GM18517 (cell line): Measurements from ENCODE around the gene LIFR.

Experiments
- ATAC-seq: cut with Tn5 transposase; IDR thresholded peaks from one replicate; pipeline ENCODE4 v1.9.1; 2021; ENCODE audit warnings: mild to moderate bottlenecking, moderate library complexity; ENCODE audit not compliant: unreplicated experiment

LIFR gene

DNA sequence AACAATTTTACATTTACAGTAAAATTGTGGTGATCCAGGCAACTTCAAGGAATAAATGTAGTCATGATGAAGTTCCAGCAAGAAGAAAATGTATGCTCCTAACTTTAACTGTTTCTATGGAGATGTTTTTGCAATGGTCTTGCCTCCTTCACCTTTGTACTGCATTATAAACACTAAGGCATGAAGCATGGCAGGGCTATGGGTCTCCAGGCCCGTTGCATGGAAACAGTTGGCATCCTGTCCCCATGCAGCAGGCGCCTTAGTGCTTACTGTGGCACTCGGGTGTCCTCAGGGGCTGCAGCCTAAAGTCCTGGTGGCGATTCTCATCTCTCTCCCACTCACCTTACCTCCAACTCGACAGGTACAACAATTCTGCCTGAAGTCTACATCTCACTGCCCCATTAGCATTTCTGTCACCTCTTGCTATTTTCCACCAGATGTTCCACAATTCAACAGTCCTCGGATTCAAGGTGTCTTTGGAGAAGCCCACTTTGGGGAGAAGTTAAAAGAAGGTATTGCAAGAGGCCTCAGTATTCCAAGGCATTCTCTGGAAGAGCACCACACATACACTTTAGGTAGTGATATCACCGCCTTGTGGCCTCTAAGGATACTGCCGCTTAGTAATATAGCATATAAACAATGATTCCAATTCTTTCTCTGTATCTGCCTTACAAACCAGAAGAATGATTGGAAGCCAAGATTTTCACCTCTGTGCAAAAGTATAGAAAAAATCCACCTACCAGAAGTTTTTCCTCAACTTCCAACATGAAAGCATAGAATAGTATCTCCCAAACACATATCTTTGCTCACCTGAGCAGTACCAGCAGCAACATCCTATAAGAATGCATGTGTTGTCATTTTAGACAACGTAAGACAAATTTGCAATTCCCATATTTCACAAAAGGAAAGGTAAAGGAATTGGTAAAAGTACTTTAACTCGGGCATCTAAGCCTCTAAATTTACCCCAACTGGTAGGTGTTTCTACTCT lies 5.1 kb downstream of the LIFR start:
- ATAC-seq: no peak

DNA sequence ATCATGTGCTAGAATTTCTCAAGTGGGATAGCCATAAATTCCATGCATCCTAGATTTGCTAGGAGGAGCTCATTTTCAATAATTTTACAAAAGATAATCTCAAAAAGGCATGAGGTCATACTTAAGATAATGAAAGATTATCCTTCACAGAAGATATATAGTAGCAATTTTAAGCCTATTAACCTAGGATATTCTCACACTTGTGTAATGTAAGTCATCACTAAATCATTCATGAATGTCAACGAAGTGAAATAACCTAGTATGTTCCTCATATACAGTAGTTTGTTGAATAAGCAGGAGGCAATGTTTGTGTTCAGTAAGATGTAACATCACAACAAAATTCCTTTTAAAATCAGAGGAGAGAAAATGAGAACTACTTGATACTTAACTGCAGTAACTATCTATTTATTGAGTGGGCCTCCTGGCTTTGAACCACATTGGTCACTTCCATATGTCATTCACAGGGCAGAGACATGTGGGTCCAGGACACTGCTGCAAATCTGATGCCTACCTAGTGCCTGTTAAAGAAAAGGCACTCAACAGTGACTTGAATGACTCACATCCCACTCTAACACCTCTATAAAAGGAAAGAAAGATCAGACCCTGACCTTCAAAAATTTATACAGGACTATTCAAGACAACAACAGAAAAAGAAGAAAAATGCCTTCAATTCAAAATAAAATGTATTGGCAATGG lies 8.2 kb downstream of the LIFR start:
- ATAC-seq: no peak

DNA sequence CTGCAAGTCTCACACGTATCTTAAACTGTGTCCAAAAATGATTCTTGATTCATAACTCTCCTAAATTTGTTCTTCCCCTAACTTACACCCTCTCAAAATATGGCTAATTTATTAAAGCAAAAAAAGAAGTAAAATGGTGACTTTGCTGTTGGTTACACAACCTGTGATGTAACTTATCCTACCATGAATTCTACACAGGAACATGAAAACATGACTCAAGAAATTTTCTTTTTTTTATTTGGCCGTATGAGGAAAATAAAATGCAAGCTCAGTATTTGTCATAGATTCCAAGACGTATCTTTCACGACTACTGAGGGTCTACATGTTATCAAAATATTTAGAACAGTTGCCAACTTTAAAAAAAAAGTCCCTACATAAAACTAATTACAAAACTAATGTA lies 9.2 kb downstream of the LIFR start:
- ATAC-seq: no peak

DNA sequence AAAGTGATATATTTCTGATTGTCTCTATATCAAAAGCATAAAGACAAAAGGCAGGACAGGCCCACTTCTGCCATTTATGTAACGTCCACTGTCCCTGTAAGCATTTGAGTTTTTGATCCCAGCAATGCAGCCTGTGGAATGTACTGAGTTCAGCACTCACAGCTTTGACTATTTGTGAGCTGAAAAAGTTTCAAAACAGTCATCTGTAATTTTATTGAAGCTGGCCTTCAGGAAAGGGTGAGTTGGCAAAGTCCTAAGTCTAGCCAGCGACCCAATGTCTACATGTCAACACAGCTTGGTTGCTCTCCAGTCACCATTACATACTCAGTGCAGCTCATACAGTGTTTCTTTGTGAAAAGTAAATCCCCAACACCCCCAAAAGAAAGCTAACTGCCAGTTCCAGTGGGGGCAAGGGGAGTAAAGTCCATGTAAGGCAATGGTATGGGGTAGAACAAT lies 9.7 kb downstream of the LIFR start:
- ATAC-seq: no peak

DNA sequence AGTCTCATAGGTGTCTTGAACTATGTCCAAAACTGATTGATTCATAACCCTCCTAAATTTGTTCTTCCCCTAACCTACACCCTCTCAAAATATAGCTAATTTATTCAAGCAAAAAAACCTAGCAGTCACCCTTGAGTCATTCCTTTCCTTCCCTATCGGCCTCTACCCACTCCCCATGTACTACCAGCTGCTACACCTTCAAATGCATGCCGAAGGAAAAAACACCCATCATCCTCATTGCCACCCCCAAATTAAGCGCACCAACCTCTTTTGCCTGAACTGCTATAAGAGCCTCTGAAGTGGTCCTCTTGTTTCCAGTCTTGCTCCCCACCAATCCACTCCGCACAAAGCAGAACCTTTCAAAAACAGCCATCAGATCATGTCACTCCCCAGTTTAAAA lies 12.6 kb downstream of the LIFR start:
- no peak for ATAC-seq

DNA sequence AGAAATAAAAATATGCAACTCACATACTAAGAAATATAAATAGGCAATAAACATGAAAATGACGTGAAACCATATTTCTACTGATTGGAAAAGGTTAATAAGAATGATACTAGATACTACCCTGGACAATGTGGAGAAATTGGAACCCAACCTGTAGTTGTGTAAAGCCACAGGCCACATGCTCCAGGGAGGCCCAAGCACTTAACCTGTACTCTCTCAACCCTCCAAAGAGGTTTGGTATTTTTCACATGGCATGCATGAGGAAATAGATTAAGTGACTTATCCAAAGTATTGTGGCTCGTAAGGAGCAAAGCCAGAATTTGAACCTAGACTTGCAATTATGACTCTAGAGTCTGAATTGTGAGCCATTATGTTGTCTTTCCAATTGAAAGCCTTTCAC lies 13.4 kb downstream of the LIFR start:
- no peak for ATAC-seq

DNA sequence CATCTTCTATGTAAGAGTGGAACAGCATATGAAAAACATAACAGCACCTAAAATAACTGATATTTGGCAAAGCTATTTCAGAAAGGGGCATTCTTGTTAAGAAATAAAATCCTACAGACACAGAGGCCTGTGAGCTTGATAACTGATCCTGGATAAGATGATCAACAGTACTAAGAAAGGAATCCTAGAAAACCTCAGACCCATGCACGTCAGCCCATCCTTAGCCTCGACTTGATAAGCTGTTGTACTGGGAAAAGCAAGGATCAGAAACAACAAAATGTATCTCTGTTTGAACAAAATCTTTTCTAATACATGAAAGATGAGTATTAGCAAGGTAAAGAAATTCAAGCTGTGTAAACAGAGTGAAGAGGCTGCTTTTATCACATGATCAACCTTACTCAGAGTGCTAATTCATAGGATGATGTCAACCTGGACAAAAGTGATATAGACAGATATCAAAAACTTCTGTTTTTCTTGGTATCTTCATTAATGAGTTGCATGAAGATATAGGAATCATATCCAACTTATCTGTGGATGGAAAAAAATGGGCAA lies 15.2 kb downstream of the LIFR start:
- no peak for ATAC-seq

DNA sequence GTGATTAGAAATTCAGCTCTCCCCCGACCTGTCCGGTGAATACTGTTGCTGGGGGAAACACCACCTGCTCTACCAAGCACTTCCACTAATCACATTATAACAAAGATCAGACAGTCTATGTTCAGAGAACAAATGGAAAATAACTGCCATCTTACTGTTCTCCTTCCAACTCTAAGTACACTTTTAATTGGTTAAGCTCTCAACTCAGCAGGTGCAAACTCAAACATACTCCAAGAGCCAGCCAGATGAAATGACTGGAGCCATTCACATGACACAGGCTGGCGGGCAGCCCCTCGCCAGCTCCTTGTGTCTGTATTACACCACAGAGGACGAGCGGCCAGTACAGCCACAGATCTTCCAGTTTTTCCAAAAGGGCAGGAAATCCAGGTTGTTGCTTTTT lies 16.1 kb downstream of the LIFR start:
- no peak for ATAC-seq

DNA sequence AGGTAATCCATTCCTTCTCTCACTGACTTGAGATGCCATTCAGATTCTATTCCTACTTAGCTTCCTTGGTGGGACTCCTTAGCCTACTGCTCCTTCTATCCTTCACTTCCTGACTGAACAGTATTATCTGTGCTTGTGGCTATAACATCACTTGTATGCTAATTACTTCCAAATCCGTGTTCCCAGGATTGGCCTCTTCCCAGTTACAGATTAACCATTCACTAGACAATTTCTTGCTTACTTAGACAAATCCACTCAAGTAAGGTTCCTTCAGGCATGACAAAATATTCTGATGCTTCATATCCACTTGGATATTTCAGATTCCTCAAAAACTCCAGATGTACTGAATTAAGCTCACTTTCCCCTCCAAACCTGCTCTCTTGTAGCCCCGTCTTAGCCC lies 18.3 kb downstream of the LIFR start:
- no peak for ATAC-seq

DNA sequence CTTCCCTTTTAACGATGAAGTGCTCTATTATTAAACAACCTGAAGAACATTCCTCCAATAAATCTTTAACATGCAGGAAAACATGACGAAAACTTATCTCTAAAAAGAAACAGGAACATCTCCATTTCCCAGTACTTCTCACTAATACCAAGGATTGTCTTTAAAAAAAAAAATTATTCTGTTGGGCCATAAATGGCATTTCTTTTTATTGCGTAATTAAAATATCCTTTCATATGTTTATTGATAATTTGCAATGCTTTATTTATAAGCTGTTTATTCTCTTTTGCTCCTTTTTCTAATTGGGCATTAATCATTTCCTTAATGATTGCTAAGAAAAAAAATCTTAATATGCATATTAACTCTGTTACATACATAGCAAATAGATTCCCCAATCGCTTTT lies 18.9 kb downstream of the LIFR start:
- no peak for ATAC-seq

DNA sequence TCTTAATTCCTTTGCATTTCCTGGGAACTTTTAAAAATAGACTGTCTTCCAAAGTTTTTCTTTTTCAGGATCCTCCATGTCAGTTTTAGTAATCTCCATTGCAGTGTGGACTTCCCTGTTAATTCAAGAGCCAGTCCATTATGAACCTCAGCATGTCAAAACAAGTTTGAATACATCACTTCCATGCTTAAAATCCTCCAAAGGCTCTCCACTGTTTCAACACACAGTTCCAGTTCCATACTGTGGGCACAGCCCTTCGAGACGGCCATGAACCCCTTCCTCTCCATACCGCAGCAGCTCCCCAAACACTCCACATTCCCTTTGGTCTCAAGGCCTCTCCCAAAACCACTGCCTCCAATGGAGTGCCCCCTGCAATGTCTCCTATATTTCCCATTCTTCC lies 19.5 kb downstream of the LIFR start:
- no peak for ATAC-seq

DNA sequence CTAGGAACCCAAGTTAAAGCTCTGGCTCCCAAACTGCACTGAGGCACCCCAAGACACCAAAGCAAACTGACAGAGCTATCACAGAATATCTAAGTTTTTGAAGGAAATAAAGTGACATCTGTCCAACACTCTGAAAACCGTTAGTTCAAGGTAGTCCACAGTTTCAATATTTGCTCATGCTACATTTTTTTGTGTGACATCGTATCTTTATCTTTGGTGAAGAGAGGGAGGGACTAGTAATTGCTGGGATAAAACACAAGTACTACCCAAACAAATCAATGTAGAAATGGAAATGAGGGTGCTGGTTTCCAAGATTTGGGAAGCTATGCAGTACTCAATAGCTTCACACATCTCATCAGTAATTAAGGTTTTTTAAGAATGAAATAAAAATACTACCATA lies 20.6 kb downstream of the LIFR start:
- no peak for ATAC-seq

DNA sequence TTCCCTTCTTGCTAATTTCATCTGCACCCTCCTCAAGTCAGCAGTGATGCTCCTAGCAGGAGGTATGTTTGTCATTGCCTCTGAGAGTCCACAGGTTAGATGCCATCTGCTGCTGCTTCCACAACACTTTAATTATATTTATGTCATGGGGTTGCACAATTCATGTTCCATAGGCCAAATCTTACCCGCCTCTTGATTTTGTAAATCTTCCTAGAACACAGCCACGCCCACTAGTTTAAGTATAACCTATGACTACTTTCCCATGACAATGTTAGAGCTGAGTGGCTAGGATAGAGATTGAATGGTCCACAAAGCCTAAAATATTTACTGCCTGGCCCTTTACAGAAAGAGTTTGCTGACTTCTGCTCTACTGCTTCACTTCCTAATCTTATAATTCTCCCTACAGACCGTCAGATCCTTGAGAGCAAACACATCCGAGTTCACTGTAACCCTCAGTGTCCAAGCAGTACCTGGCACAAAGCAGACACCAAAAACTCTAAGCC lies 21.1 kb downstream of the LIFR start:
- ATAC-seq: no peak

DNA sequence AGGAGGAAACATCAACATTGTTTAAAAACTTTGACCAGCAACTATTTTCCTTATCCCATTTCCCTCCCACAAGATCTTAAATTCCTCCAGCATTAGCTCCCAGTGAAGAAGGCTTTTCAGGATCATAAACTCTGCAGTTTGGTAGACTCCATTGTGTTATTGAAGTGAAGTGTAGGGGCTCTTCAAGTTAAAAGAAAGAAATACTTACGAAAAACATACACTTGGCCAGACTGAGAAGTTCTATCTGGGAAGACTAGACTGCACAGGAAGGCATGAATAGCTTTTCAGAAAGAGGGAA lies 22.3 kb downstream of the LIFR start:
- ATAC-seq: no peak

DNA sequence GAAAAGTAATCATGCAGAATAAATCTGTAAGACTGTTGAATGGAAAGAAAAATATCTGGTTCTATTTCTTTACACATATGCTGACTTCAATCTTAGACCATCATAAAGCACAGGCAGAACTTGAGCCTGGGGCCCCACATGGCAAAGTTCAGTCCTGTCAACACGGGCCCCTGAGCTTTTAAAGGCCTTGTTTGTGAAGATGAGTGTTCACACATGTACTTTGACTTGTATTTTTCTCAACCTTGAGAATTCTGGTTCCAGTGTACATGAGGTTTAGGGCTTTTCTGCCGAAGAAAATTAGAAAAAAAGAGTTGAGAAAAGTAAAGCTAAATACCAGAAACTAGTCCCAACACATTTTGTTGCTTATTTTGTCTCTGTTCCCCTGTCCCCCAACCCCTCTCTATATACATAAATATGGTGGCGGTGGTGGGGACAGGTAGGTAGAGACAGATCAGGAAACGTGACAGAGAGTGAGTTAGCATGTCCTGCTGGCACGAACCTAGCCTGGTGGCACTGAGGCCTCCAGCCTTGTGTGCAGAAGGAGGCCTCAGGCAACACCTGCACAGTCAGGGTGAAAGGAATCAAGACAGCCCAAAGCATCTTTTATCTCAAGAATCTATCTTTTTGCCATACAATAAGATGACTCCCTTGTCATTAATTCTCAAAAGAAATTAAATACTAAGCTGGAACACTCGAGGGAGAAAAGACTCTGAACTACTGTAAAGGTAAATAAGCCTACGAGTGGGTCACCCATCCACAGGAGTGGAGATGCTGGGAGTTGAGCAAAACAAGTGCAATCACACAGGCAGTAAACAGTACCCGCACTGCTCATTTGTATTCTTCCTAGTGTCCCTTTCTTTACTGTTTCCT lies 22.9 kb downstream of the LIFR start:
- ATAC-seq: no peak

DNA sequence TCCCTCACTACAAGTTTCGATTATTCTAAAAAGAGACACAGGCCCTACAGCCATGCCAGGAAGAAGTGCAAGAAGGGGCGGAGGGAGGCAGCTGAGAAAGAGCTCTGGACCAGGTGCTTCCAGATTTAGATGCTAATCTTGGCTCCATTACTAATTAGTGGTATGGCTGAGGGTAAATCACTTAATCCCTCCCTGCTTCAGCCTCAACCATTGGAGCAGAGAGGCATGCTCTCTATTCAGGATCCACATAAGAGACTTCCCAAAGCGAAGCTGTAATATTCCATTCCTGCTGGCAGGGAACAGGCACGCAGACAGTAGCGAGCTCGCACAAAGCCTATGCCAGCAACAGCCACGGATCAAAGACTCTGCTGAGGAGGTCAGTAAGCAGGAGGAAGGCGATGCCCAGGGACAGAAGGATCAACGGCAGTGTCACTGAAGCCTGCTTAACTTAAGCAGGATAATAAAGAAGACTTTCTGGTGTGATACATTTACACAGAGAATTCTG lies 24.2 kb downstream of the LIFR start:
- ATAC-seq: no peak

DNA sequence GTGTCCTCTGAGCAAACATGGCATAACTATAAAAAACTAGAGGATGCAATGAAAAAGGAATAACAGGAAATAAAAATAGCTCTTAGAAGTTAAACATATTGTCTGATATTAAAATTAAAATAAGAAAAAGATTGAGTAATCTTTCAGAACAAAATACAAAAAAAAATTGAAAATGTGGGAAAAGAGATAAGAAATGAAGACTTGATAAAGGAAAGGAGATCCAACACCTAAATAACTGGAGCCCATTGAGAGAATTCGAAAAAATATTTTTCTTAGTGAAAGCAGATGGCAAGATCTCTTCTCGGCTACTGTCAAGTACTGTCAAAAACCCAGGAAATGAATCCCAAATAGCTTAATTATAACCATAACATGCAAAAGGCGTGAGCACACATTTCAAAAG lies 24.9 kb downstream of the LIFR start:
- ATAC-seq: no peak

DNA sequence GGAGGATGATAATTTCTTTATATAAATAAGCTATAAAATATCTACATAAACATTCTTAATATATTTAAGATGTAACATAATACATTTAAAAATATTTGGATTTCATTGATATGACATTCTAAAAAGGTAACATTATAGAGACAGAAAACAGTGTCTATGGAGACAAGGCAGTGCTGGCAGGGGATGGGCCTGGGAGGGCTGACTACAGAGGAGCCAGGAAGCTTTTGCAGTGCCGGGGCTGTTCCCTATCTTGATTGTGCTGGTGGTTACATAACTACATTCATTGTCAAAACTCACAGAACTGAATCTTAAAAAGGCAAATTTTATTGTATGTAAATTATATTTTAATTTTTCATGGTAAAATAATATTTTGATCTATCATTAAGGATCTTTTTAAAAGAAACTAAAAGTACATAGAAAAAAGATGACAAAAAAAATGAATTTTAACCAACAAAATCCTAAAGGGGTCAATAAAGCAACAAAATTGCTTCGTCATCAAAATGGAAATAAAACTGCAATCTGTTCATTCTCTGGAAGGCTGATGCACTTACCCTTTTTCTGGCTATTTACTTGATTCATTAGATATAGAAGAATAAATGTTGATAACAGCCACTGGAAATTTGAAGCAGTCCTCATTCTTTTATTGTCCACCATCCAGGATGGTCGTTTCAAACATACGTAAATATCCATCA lies 26.3 kb downstream of the LIFR start:
- no peak for ATAC-seq

DNA sequence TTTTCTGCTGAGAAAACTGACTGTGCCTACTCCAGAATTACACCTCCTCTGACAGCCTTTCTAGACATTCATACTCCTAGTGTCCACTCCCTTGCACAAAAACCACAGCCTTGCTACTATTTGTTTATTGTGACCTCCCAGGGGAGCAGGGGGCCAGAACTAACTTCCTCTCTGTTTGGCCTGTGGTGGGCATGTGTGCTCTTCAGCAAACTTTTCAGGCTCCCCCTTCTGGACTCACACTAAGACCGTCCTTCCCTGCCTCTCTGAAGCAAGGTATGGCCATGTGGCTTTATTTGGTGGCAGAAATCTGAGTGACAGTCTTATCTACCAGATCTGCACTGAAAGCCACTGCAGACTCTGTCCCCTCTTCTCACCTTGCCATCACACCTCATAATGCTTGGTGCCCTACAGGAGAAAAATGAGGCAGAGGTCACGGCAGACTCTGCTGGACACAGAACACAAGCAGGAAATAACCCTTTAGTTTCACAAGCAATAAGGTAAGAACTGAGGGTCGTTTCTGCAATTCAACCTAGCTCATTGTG lies 28.2 kb downstream of the LIFR start:
- ATAC-seq: no peak

DNA sequence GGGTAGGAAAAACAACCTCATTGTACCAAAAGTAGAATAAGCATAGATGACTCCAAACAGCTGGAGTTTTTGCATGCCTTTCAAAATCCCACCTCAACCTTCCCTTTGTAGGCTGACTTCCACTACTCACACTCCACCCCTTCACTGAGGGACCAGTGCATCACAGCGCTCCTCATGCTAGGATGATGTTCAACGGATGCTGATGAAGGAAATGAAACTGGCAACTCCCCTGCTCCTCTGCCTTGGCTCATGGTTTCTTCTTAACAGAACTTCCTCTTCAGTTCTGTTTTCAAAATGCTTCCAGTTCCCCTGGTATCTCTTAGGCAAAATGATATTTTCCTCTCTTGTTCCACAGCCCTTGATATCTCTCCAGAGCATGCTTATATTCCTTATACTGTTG lies 29.0 kb downstream of the LIFR start:
- ATAC-seq: no peak
